Hypothalamus (tissue), 51 donors: ENCODE measurements around the gene FAM174A.

Experiments
- DNase-seq, 51 donors: peaks; one replicate each; lab custom pipeline; 2025; lab: John Stamatoyannopoulos, UW

The FAM174A gene

DNA sequence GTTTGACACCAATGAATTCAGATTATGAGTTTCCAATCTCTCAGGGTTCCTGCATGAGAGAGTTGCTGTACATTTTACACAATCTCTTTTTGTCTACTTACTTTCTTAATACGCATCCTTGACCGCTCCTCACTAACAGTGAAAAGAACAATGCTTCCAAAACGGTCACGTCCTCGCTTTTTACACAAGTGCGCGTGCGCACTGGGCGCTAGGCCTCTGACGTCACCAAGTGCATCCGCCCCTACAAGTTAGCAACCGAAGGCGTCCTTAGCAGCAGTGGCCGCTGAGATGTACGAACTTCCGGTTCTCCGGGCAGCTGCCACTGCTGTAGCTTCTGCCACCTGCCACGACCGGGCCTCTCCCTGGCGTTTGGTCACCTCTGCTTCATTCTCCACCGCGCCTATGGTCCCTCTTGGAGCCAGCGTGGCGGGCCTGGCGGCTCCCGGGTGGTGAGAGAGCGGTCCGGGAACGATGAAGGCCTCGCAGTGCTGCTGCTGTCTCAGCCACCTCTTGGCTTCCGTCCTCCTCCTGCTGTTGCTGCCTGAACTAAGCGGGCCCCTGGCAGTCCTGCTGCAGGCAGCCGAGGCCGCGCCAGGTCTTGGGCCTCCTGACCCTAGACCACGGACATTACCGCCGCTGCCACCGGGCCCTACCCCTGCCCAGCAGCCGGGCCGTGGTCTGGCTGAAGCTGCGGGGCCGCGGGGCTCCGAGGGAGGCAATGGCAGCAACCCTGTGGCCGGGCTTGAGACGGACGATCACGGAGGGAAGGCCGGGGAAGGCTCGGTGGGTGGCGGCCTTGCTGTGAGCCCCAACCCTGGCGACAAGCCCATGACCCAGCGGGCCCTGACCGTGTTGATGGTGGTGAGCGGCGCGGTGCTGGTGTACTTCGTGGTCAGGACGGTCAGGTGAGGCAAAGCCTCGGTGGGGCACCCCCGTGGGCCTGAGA lies at the start of gene FAM174A:
Gene FAM174A (plus strand): TSS at position 315 of the 946 bp plus-strand sequence. CDS start 157 bp downstream, at position 472.
- DNase-seq = peak; percentile 75 to 98 (median 90)

DNA sequence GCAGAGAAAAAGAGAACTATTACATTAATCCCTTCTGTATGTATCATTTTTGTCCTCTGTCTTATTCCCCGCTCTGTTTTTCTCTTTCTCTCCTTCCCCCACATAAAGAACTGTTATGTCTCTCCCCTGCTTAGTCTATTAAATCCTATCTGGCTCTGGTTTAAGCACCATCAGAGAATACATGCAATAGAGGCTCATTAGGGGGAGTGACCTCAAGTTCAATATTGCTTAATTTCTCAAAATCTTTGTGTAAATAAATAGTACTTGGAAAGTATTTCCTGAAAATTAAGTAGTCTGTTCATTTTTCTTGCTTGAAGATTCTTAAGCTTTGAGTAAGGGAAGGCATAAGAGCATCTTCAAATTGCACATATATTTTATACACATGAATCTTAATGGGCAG lies 41.2 kb upstream of the FAM174A start:
- DNase-seq = no peak

DNA sequence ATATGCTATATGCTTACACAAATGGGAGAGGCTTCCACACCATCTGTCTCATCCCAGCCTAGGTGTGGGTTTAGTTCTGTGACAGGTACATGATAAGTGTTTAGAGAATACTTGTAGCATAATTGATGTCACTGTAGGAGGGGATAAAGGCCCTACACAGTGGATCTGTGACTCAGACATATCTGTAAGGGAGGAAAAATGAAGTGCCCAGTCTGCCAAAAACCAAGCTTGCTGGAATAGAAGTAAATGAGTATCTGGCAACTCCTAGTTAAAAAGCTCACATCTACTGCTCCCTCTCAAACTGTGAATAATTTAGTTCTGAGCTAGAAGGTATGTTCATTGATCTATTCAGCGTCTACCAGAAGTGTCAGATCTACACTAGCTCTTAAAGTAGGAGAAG lies 38.9 kb upstream of the FAM174A start:
- DNase-seq = no peak

DNA sequence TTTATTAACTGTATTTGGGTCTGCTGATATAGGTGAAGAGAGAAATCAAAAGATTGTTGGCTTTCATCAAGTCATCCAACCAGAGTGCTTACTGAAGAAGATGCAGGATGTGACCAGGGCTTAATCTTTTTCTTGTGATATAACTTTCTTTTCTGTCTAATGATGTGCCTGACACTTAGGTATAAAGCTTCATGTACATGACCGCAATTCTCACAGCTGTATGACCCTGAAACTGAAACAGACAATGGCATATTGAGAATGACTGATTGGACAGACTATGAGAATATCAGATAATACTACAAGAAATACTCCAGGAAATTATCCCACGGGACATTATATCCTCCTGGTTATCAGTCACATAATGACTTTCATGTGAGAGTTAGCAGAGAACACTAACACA lies 32.5 kb upstream of the FAM174A start:
- no peak for DNase-seq

DNA sequence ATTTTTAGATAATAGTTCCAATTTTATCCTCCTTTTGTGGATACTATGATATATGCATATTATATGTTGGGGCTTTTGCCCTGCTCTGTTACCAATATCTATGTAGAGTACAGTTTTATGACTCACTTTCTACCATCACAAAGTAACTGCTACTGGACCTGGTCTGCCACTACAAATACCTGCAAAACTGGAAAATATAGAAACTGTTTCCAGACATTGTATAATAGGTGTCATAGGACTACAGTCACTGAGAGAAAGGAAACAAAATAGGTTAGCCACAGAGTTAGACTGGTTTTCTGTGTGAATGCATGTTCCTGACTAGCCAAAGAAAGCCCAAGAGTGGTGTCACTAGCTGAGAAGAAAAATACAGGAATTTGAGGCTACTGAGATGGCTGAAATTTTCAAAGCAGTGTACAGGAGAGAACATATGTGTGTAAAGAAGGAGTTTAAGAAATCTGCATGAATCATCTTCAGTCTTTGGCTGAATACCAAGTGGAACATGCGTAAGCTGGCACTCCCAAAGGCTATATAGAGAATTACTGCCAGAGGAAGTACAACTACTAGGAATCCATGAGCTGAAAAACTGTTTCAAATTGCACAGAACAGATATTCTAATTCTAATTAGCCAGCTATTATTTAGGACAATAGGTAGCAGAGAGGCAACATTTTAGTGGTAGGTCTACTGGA lies 29.0 kb upstream of the FAM174A start:
- no peak for DNase-seq

DNA sequence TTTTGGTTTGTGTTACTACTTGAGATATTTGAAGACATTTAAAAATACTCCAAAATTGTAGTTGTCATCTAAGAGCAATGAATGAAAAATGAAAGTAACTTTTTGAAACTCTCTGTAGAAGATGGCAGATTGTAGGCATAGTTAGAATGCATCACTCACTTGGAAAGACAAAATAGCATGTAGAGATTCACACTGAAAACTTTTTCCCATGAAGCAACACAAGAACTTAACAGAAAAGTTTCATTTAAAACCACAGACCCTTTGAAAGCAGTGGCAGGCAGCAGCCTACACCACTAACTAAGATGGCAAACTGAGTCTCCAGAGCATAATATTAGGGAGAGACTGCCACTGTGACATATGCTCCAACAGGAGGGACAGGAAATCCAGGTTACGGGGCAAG lies 18.9 kb upstream of the FAM174A start:
- no peak for DNase-seq

DNA sequence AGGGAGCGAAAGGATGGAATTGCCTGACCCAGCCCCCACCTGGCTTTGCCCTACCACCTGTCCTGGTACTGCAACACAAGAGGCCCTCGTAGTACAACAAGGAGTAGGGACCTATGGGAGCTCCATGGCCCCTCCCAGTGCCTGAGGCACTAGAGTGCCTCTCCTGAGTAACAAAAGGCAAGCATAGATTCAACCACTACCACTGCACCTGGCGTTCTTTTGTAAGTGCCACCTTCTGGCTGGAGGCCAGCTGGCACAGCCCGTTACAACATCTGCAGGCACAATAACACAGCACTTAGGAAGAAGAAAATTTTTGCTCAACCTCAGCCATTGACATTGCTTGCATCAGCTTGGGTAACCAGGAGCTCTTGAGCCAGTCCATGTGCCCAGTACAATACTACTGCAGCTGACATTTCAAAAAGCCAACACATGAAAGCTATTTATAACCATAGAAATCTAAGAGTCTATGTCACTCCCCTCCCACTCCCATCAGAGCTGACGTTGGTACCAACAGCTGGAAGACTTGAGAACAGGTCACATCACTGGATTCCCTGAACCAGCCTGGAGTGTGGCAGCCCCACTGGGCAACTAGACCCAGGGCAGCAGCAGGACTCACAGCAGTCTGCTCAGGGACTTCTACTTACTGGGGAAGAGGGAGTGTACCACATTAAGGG lies 17.7 kb upstream of the FAM174A start:
- no peak for DNase-seq

DNA sequence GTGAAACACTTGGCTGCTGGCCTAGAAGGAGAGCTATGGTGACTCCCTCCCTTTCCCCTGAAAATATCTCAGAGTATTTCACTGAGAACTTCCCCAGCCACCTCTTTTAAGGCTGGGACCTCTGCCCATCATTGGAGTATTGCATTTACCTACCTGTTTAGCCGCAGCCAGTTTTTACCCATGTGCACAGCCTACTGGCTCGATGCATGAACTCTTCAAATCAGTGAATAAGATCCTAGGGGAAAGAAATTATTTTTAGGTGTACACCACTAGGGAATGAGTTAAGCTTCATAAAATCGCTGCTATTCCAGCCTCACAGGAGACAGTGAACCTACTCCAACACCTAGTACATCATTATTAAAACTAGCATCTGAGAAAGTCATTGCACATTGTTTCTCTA lies 16.8 kb upstream of the FAM174A start:
- no peak for DNase-seq

DNA sequence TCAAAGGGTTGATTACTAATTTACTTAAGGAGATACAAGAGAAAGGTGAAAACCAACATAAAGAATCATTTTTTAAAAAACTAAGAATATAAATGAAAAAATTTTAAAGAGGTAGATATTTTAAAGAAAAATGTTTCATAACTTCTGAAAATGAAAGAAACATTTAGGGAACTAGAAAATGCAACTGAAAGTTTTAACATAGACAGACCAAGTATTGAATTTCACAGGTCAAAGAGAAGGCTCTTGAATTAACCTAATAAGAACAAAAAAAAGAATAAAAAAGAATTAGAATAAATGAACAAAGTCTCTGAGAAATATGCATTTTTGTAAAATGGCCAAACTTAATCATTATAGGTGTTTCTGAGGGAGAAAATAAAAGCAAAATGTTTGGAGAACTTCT lies 16.1 kb upstream of the FAM174A start:
- no peak for DNase-seq

DNA sequence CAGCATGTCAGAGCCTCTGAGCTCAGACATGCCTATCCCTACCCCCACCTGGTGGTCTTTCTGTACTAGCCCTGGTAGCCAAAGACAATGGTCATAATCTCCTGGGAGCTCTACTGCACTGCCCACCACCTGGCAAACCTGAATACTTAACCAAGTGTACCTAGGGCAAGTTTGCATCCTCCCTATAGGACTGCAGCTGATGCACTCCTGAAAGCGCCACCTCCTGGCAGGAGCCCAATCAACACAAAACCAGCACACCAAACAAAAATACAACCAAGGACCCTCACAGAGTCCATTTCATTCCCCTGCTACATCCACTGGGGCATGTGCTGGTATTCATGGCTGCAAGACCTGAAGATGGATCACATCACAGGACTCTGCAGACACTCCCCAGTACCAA lies 14.8 kb upstream of the FAM174A start:
- DNase-seq = no peak

DNA sequence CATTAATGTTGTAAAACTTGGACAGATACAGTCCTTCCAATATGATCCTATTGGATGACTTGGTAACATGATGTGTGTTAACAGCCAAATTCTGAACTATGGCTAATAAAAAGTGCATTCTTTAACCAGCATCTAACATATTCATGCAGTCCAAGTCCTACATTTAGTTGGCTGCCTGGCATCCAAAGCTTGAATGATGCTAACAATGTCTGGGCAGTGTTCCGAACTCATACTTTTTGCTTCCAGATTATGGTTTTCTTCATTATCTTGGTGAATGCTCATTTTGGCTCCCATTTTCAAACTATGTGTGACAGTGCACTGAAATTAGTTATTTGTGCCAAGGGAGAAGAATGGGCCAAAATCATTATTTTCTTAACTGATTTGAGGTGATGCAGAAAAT lies 2.8 kb downstream of the FAM174A start:
- DNase-seq = no peak

DNA sequence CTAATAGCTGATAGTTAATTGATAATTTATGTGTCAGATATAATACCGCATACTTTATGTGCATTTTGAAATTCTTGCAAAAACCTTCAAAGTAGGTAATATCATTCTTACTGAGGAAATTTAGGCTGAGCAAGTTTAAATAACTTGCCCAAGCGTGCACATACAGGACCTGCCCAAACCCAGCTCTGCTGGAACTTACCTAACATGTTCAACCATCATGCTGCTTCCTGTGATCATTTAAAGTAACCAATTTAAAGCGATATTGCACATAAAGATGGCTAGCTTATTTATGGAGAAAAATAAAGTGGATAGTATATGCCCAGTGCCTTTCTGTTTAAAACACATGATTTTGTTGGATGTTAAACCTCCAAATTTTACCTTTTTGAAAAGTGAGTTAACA lies 4.3 kb downstream of the FAM174A start:
- no peak for DNase-seq

DNA sequence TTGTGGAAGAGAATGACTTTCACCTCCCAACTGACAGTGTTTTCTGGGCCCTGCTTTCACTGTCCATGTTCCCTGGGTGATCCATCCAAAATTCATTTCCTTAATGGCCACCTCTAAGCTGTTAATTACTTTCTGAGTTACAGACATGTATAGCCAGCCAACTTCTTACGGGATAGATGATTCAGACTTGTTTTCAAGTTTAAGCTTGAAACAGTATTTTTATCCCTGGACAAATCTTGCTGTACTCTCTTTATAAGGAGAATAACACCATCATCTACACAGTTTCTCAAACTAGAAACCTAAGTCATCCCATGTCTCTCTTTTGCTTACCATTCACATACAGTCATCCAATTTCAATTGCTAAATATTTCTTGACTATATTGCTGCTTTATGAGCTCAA lies 6.9 kb downstream of the FAM174A start:
- DNase-seq = no peak

DNA sequence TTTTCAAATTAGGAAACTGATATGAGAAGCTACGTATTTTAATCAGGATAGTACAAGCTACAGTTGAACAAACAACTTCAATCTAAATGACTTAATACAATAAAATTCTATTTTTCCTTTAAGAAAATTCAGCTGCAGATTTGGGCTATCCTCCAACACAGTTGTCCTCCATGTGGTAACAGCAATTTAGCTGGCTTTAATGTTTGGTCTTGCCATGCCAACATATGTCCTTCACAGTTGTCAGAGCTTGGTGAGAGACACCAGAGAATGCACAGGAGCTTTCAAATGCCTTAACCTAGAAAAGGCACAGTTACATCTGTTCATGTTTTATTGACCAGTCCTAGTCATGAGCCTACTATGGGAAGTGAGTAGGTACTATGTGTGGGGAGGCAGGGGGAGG lies 10.8 kb downstream of the FAM174A start:
- DNase-seq = no peak

DNA sequence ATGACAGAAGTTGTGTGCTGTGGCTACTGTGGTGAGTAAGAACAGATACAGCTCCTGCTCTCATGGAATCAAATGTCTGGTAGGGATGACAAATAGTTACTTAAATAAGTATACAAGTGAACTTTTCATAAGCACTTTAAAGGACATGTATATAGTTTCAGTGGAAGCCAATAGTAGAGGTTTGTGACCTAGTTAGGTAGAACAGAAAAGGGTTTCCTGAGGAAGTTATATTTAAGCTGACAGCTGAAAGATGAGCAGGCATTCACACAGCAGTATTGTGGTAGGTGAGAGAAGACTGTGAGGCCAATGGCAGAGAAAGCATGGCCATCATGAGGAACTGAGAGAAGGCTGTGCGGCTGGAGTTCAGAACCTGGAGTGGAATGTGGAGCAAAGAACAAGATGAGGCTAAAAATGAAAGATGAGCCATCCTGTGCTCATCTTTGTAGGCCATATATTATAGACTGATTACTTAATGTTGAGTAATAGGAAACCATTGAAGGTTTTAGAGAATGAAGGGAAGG lies 15.4 kb downstream of the FAM174A start:
- no peak for DNase-seq

DNA sequence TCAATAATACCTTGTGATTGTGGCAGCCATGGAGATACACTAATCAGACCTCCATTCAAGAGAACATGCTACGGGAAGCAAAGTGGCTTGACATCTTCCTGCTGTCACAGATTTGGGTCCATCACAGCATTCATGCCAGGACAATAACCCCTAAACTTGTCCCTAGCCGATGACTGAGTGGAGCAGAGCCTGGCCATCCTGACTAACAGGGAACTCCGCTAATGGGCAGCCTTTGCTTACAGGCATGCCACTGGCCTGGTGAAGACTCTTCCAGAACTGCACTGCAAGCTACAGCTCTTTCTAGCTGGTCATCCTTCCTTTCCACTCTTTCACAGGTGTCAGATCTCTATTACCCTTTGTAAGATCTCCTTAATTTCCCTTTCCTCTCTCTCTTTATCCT lies 16.0 kb downstream of the FAM174A start:
- no peak for DNase-seq

DNA sequence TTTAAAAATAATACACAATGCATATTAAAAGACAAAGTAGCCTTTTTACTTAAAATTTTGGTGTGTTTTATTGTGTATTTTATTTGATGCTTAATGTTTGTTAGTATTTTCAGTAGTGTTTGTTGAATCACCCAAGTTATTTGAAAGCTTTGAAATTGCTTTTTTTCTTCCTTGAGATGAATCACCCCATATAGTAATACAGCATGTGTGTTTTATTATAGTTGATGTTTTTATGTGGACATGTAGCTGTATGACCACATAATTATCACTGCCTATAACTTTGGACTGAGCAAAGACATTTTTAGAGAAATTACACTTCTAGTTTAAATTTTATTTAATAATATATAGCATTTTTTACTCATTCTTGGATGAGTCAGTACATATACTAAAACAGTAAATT lies 18.0 kb downstream of the FAM174A start:
- no peak for DNase-seq

DNA sequence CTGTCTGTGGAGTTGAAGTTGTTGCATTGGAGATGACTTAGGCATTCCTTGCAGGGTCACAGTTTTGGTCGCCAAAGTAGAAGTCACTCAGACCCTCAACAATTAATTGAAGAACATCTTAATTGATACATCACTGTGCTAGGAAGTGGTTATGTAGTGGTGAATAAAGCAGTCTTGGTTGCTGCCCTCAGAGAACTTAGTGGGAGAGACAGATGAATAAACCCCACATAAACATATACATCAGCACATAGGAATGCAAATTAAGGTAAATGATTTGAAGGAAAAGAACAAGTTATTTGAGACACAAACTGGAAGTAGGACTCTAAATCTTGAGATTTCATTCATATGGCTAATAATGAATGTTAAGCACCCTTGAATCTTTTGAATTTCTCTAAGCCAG lies 25.7 kb downstream of the FAM174A start:
- DNase-seq = no peak

DNA sequence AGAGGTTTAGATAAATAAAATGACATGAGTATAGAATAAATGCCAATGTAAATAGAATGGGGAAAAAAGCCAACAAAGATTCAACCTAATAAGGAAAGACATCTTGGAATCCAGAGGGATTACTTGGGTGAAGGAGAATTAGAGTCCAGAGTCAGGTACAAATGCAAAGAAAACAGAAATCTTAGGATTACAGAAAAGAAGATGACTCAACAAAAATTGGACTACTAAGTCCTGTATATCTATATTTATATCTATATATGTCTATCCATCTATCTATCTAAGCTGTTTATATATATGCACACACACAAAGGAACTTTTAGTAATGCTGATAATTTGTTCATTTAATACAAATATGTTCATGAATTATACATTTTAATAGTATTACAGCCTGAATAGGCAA lies 27.6 kb downstream of the FAM174A start:
- DNase-seq = no peak

DNA sequence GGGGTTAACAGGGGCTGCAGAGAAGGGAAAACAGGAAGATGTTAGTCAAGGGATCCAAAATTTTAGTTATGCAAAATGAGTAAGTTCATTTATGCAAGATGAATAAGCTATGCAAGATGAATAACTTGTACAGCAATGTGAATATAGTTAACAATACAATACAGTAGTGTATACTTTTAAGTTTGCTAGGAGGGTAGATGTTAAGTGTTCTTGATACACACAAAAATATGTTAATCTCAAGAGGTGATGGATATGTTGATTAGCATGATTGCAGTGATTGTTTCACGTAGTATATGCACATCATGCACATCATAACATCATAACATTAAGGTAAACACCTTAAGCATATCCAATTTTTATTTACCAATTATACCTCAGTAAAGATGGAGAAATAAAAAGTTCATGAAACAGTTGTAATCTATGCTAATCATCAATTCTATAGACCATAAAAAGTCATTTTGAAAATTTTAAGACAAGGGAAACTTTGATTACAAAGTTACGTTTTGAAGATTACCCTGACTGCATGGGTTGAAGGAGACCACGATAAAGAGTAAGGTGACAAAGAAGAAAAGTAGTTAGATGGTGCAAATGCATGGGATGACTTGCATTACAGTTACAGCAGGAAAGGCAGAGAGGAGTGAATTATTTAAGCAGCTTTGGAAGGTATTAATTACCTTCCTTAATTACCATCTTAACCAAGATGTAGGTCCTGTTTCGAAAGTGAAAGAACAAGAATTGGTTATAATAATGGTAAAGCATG lies 31.4 kb downstream of the FAM174A start:
- DNase-seq = no peak

DNA sequence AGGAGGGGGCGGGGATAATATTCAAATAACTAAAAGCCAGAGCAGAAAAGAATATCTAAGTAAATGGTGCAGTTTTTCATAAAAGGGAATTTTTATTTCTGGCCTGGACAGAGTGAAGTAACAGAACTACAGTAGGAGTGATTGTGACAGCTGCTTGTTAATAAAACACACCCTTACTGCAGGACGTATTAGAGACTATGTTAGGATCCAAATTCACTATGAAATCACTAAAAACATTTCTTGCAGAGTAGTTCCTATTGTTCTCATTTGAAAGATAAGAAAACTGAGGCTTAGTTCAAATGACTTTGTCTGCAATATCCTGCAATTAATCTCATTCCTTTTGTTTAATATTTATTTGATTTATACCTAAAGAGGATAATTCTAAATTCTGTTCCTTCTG lies 39.5 kb downstream of the FAM174A start:
- no peak for DNase-seq
